OCI-LY7 (cell line): Measurements from ENCODE around the gene GNG14. TPM values are rescaled to one million over a fixed set of nuclear protein-coding genes. Genes with fewer than 3 reads are reported as not detected.

Experiments used
- BruUV-seq: library from RNA; stranded (reverse); fragments of 400-500 nt; replicated peaks from 2 replicates; lab custom pipeline; 2021; lab: Mats Ljungman, UMichigan
- CTCF ChIA-PET: fragments of 300-600 bp; sonication (Branson Sonifier 250); formaldehyde crosslinking; loops from one replicate; lab custom pipeline; 2022; ENCODE audit warnings: antibody characterized with exemption; ENCODE audit not compliant: unreplicated experiment; lab: Charles Lee
- POLR2A ChIA-PET: fragments of 300-600 bp; sonication (Branson Sonifier 250); formaldehyde crosslinking; loops from one replicate; lab custom pipeline; 2022; ENCODE audit warnings: antibody characterized with exemption; lab: Charles Lee
- DNase-seq: peaks from one replicate; pipeline ENCODE4 v3.0.0-alpha.2; 2015; ENCODE audit warnings: low spot score
- H2AFZ ChIP-seq: fragments of 200-600 bp; sonication (generic), shearing (Covaris generic); 2 replicates; pipeline ENCODE4 v1.6.1; 2014; ENCODE audit warnings: mild to moderate bottlenecking, antibody characterized with exemption, low read length, moderate library complexity
- H3K27ac ChIP-seq: fragments of 200-600 bp; sonication (generic); 2 replicates; pipeline ENCODE4 v1.5.1; 2014; ENCODE audit warnings: mixed run types, low read depth, mild to moderate bottlenecking, moderate library complexity, low read length, inconsistent platforms; ENCODE audit not compliant: poor library complexity, severe bottlenecking
- H3K36me3 ChIP-seq: fragments of 200-600 bp; sonication (generic); 2 replicates; pipeline ENCODE4 v1.6.1; 2014; ENCODE audit warnings: mild to moderate bottlenecking, antibody characterized with exemption, low read length, moderate library complexity, mixed read lengths; ENCODE audit not compliant: insufficient read depth
- H3K4me1 ChIP-seq: fragments of 200-600 bp; sonication (generic); 2 replicates; pipeline ENCODE4 v1.5.1; 2014; ENCODE audit warnings: mild to moderate bottlenecking, low read length; ENCODE audit not compliant: insufficient read depth, poor library complexity, severe bottlenecking
- H3K4me2 ChIP-seq: fragments of 200-600 bp; sonication (generic); 2 replicates; pipeline ENCODE4 v1.6.1; 2014; ENCODE audit warnings: mild to moderate bottlenecking, low read length
- H3K4me3 ChIP-seq: fragments of 200-600 bp; sonication (generic); 2 replicates; pipeline ENCODE4 v1.5.1; 2014; ENCODE audit warnings: mild to moderate bottlenecking, low read depth, low read length; ENCODE audit not compliant: poor library complexity, severe bottlenecking
- H3K79me2 ChIP-seq: fragments of 200-600 bp; sonication (generic); 2 replicates; pipeline ENCODE4 v1.6.1; 2016; ENCODE audit warnings: low read depth, mild to moderate bottlenecking, low read length, moderate library complexity, mixed read lengths; ENCODE audit not compliant: insufficient read depth
- H3K9me2 ChIP-seq: fragments of 200-600 bp; sonication (generic); 2 replicates; pipeline ENCODE4 v1.6.1; 2016; ENCODE audit warnings: mild to moderate bottlenecking, low read length, mixed read lengths; ENCODE audit not compliant: insufficient read depth
- H3K9me3 ChIP-seq: fragments of 200-600 bp; sonication (generic); 2 replicates; pipeline ENCODE4 v1.6.1; 2014; ENCODE audit warnings: mild to moderate bottlenecking, mixed run types, low read length, mixed read lengths
- H4K20me1 ChIP-seq: fragments of 200-600 bp; sonication (generic); 2 replicates; pipeline ENCODE4 v1.6.1; 2014; ENCODE audit warnings: mild to moderate bottlenecking, antibody characterized with exemption, low read length, moderate library complexity, mixed read lengths; ENCODE audit not compliant: insufficient read depth
- CTCF ChIP-seq: fragments of 200-600 bp; sonication (generic); conservative IDR thresholded peaks from 2 replicates; pipeline ENCODE4 v1.5.1; 2014; ENCODE audit warnings: mild to moderate bottlenecking, antibody characterized with exemption, low read length, moderate library complexity, mixed read lengths
- EZH2phosphoT487 ChIP-seq: fragments of 200-600 bp; sonication (generic); IDR thresholded peaks from 2 replicates; pipeline ENCODE4 v1.6.1; 2018; ENCODE audit warnings: low read depth, borderline replicate concordance, mild to moderate bottlenecking, mixed run types, antibody characterized with exemption, low read length, moderate library complexity, mixed read lengths
- intact Hi-C: fragments of 100-400 bp; cut with micrococcal nuclease; formaldehyde crosslinking; loops from one replicate; pipeline ENCODE4 v1.10.0; 2022; ENCODE audit not compliant: unreplicated experiment
- total RNA-seq, 2 experiments: library from RNA; depleted of rRNA in 1 of 2; stranded (reverse); fragments of >200 nt in 1 of 2; shearing (Covaris generic) in 1 of 2; gene quantifications; 2 replicates each; pipeline ENCODE4 v1.2.3, GENCODE V29; 2014 to 2022

GNG14 gene
- total RNA-seq, 2 experiments from 2014 or later: 0.93 TPM; not detected in 1

- TF ChIP-seq EZH2phosphoT487: no peak
- no peak for TF ChIP-seq CTCF
- Histone ChIP-seq H3K36me3 (peaks cover 32% of the 10 kb centered on the region), H3K4me1 (peaks cover 13% of the 10 kb centered on the region), H3K79me2 (no peaks in the 10 kb centered on the region), H3K27ac (no peak overlapping the region), H3K4me3 (peak overlapping the region; percentile 87), H3K9me3 (no peaks in the 10 kb centered on the region), H2AFZ (no peak overlapping the region), H3K9me2 (no peaks in the 10 kb centered on the region), H4K20me1 (no peaks in the 10 kb centered on the region), H3K4me2 (peak overlapping the region; percentile 88)
- POLR2A ChIA-PET: interaction anchor here (0.6 kb wide), 1 partner anchor 199 kb away, joined by 3 read pairs; no protein-coding TSS in a partner anchor
- BruUV-seq: no TSS peak
- DNase-seq: no peak
- intact Hi-C loops: no loop called here
- CTCF ChIA-PET: no interaction called here
Measured at GRCh38 chr19:12695514-12695913, 7.7 kb downstream of the GNG14 start.

GRCh38 chr19:12695997-12696365 is 8.2 kb downstream of the GNG14 start:
- POLR2A ChIA-PET: interaction anchor here (0.6 to 1.9 kb wide), 3 partner anchors 15 to 199 kb away, joined by 3 to 5 read pairs (median 4); partner anchors contain the start of genes DHPS and GET3

More at GRCh38 chr19:12695997-12696365, 8.2 kb downstream of the GNG14 start:
- no TSS peak for BruUV-seq
- DNase-seq: peak; percentile 18
- no peaks in the 10 kb centered on the region for H3K9me2 ChIP-seq
- peak overlapping the region; percentile 87 for H3K4me3 ChIP-seq
- H2AFZ ChIP-seq: peak overlapping the region; percentile 68
- no peak overlapping the region for H3K27ac ChIP-seq
- H3K9me3 ChIP-seq: no peaks in the 10 kb centered on the region
- H3K79me2 ChIP-seq: no peaks in the 10 kb centered on the region
- intact Hi-C loops: no loop called here
- H3K4me2 ChIP-seq: peak overlapping the region; percentile 88
- peaks cover 13% of the 10 kb centered on the region for H3K4me1 ChIP-seq
- H4K20me1 ChIP-seq: no peaks in the 10 kb centered on the region
- TF ChIP-seq EZH2phosphoT487 (no peak), CTCF (no peak)
- H3K36me3 ChIP-seq: peaks cover 37% of the 10 kb centered on the region
- CTCF ChIA-PET: no interaction called here
